GM12878 (cell line): ENCODE results near the gene RAD51B. TPM values are rescaled to one million over a fixed set of nuclear protein-coding genes. Genes with fewer than 3 reads are reported as not detected.

ENCODE experiments used
- ATAC-seq: fragments of 200-7000 bp; cut with Tn5 transposase; 3 replicates; pipeline ENCODE4 v1.9.1; 2020; ENCODE audit warnings: mild to moderate bottlenecking, moderate library complexity
- BruUV-seq: library from RNA; stranded (reverse); fragments of 400-500 nt; replicated peaks from 2 replicates; lab custom pipeline; 2021; lab: Mats Ljungman, UMichigan
- CTCF ChIA-PET: fragments of 300-600 bp; sonication (Branson Sonifier 250); formaldehyde crosslinking; extraction: SDS; loops from one replicate; lab custom pipeline; 2021; ENCODE audit warnings: inconsistent platforms; lab: Yijun Ruan, JAX
- POLR2A ChIA-PET: fragments of 350-600 bp; formaldehyde crosslinking; extraction: SDS; loops from one replicate; lab custom pipeline; 2021; ENCODE audit warnings: inconsistent platforms; lab: Charles Lee
- RAD21 ChIA-PET: fragments of 300-600 bp; sonication (Branson Sonifier 250); formaldehyde crosslinking; loops from one replicate; lab custom pipeline; 2023; ENCODE audit warnings: antibody characterized with exemption; ENCODE audit not compliant: unreplicated experiment; lab: Charles Lee
- SMC1A ChIA-PET: fragments of 300-600 bp; sonication (Branson Sonifier 250); formaldehyde crosslinking; loops from one replicate; lab custom pipeline; 2023; ENCODE audit not compliant: unreplicated experiment, uncharacterized antibody; lab: Charles Lee
- DNase-seq: peaks from one replicate; pipeline ENCODE4 v3.0.0-alpha.2; 2011; ENCODE audit warnings: low read depth, low spot score
- FAIRE-seq: peaks from 3 replicates; lab custom pipeline; 2011; peaks lifted over from hg19 to GRCh38; lab: Jason Lieb, UNC
- H2AFZ ChIP-seq: 2 replicates; pipeline ENCODE4 v1.6.0; 2011; ENCODE audit warnings: low read depth, low read length, control low read depth; ENCODE audit not compliant: control insufficient read depth
- H3K27ac ChIP-seq: 2 replicates; pipeline ENCODE4 v1.5.1; 2011; ENCODE audit warnings: control low read depth; ENCODE audit not compliant: control insufficient read depth, insufficient read depth
- H3K27me3 ChIP-seq, 2 experiments: replicated peaks in 1 of 2; 2 replicates each; pipeline versions ENCODE4 v1.6.0 to v1.6.1; 2011; ENCODE audit warnings: low read length in 1 of 2; ENCODE audit not compliant: control insufficient read depth in 2 of 2, insufficient read depth in 2 of 2
- H3K36me3 ChIP-seq, 2 experiments: 2 replicates each; pipeline ENCODE4 v1.5.1; 2011; ENCODE audit warnings: low read length in 1 of 2; ENCODE audit not compliant: control insufficient read depth in 2 of 2, insufficient read depth in 2 of 2
- H3K4me1 ChIP-seq: 2 replicates; pipeline ENCODE4 v1.6.1; 2011; ENCODE audit warnings: mild to moderate bottlenecking, low read length, moderate library complexity, mixed read lengths; ENCODE audit not compliant: control insufficient read depth, insufficient read depth
- H3K4me2 ChIP-seq: 2 replicates; pipeline ENCODE4 v1.6.0; 2011; ENCODE audit warnings: control low read depth; ENCODE audit not compliant: control insufficient read depth, insufficient read depth
- H3K4me3 ChIP-seq: fragments of 200-600 bp; sonication (generic); 2 replicates; pipeline ENCODE4 v1.5.1; 2016
- H3K79me2 ChIP-seq: 2 replicates; pipeline ENCODE4 v1.6.0; 2011; ENCODE audit warnings: low read length; ENCODE audit not compliant: control insufficient read depth, insufficient read depth
- H3K9ac ChIP-seq: 2 replicates; pipeline ENCODE4 v1.8.0; 2011; ENCODE audit warnings: low read length, control low read depth, mixed read lengths; ENCODE audit not compliant: control insufficient read depth, insufficient read depth
- H3K9me3 ChIP-seq: replicated peaks from 3 replicates; pipeline ENCODE4 v1.5.1; 2011; ENCODE audit warnings: mild to moderate bottlenecking, low read length; ENCODE audit not compliant: control insufficient read depth, insufficient read depth
- H4K20me1 ChIP-seq: 2 replicates; pipeline ENCODE4 v1.6.0; 2011; ENCODE audit not compliant: control insufficient read depth, insufficient read depth
- BACH1 ChIP-seq: fragments of 450-650 bp; IDR thresholded peaks from 2 replicates; pipeline ENCODE4 v1.6.1; 2017; ENCODE audit warnings: mild to moderate bottlenecking, borderline replicate concordance
- BHLHE40 ChIP-seq, 2 experiments: fragments of 450-650 bp in 1 of 2; IDR thresholded peaks; 2 replicates each; pipeline ENCODE4 v1.6.1; 2011 to 2017; ENCODE audit warnings: low read depth in 2 of 2, borderline replicate concordance in 1 of 2, improper control_type of control experiment in 1 of 2, low read length in 1 of 2, mild to moderate bottlenecking in 1 of 2
- CEBPB ChIP-seq, 2 experiments: fragments of 150-350 bp in 1 of 2; IDR thresholded peaks; 2 replicates each; pipeline ENCODE4 v1.6.1; 2012 to 2014; ENCODE audit warnings: low read depth in 2 of 2, low read length in 2 of 2, borderline replicate concordance in 1 of 2, inconsistent platforms in 1 of 2
- CEBPZ ChIP-seq: fragments of 150-350 bp; IDR thresholded peaks from 2 replicates; pipeline ENCODE4 v1.6.1; 2016; ENCODE audit warnings: low read depth, low read length
- CTCF ChIP-seq, 3 experiments: IDR thresholded peaks in 2 of 3; conservative IDR thresholded peaks in 1 of 3; 2 replicates each; pipeline ENCODE4 v1.5.1; 2011; ENCODE audit warnings: low read depth in 3 of 3, low read length in 3 of 3, mild to moderate bottlenecking in 3 of 3, control low read depth in 2 of 3, moderate library complexity in 2 of 3, inconsistent platforms in 1 of 3, mixed read lengths in 1 of 3; ENCODE audit not compliant: control insufficient read depth in 2 of 3, insufficient read depth in 1 of 3; ENCODE audit errors: extremely low read depth in 1 of 3
- DPF2 ChIP-seq: fragments of 450-650 bp; IDR thresholded peaks from 2 replicates; pipeline ENCODE4 v1.6.1; 2017; ENCODE audit warnings: mild to moderate bottlenecking
- E4F1 ChIP-seq: fragments of 450-650 bp; IDR thresholded peaks from 2 replicates; pipeline ENCODE4 v1.6.1; 2018; ENCODE audit warnings: borderline replicate concordance, mild to moderate bottlenecking; ENCODE audit not compliant: partially characterized antibody
- EP300 ChIP-seq, 2 experiments: fragments of 150-350 bp in 1 of 2; IDR thresholded peaks; 2 replicates each; pipeline ENCODE4 v1.6.1; 2011 to 2012; ENCODE audit warnings: low read depth in 2 of 2, low read length in 2 of 2, borderline replicate concordance in 1 of 2, improper control_type of control experiment in 1 of 2, inconsistent platforms in 1 of 2; ENCODE audit not compliant: control insufficient read depth in 1 of 2
- FOS ChIP-seq: IDR thresholded peaks from 3 replicates; pipeline ENCODE4 v1.6.1; 2011; ENCODE audit warnings: borderline replicate concordance; ENCODE audit not compliant: insufficient read length; ENCODE audit errors: extremely low read depth
- FOXK2 ChIP-seq: fragments of 450-650 bp; IDR thresholded peaks from 2 replicates; pipeline ENCODE4 v1.6.1; 2017; ENCODE audit warnings: mild to moderate bottlenecking, moderate library complexity
- IKZF2 ChIP-seq, 2 experiments: fragments of 450-650 bp; IDR thresholded peaks; 2 replicates each; pipeline ENCODE4 v1.6.1; 2017; ENCODE audit warnings: mild to moderate bottlenecking in 2 of 2, moderate library complexity in 2 of 2
- IRF4 ChIP-seq: IDR thresholded peaks from 2 replicates; pipeline ENCODE4 v1.6.1; 2011; ENCODE audit warnings: low read depth, low read length
- KDM1A ChIP-seq: fragments of 200-600 bp; sonication (generic); IDR thresholded peaks from 2 replicates; pipeline ENCODE4 v1.6.1; 2016; ENCODE audit warnings: borderline replicate concordance
- ZNF207 ChIP-seq: fragments of 450-650 bp; IDR thresholded peaks from 2 replicates; pipeline ENCODE4 v1.6.1; 2014; ENCODE audit warnings: antibody characterized with exemption, mild to moderate bottlenecking, borderline replicate concordance
- ZNF24 ChIP-seq: fragments of 450-650 bp; IDR thresholded peaks from 2 replicates; pipeline ENCODE4 v1.6.1; 2017; ENCODE audit warnings: antibody characterized with exemption, mild to moderate bottlenecking
- ZZZ3 ChIP-seq: IDR thresholded peaks from 2 replicates; pipeline ENCODE4 v1.6.1; 2011; ENCODE audit warnings: low read depth; ENCODE audit not compliant: control insufficient read depth, insufficient read length
- WGBS: methylation state at CpG from one replicate; pipeline ENCODE4 v1.1.6; 2016; ENCODE audit warnings: low lambda C conversion rate; ENCODE audit not compliant: insufficient replicate concordance, insufficient coverage; ENCODE audit errors: missing lambda C conversion rate; 5-methylcytosine and 5-hydroxymethylcytosine counted together
- in situ Hi-C: fragments of 300-500 bp; cut with MboI; formaldehyde crosslinking; loops from 9 replicates; pipeline ENCODE4 v1.14.3; 2018; ENCODE audit warnings: mixed read lengths
- intact Hi-C: fragments of 100-400 bp; cut with micrococcal nuclease; formaldehyde crosslinking; loops from one replicate; pipeline ENCODE4 v1.14.2; 2022; ENCODE audit not compliant: unreplicated experiment
- polyA plus RNA-seq, 11 experiments: library from polyadenylated mRNA; depleted of rRNA in 4 of 11; unstranded in 6 of 11; stranded (reverse) in 5 of 11; fragments of >200 nt; fragmentation: Nextera tagmentation in 4 of 11; fragmentation: Illumina TruSeq in 1 of 11; extraction: Ambion mirVana in 4 of 11; extraction: Trizol in 1 of 11; gene quantifications; 1 replicate in 1 of 11; 2 replicates in 10 of 11; pipeline versions ENCODE4 v1.2.1 to v1.2.3, GENCODE V29; 2011 to 2016; ENCODE audit warnings: inconsistent platforms in 2 of 11, missing spikeins in 2 of 11, low read depth in 1 of 11
- total RNA-seq, 4 experiments: library from RNA; depleted of rRNA in 3 of 4; stranded (reverse); fragments of >200 nt in 3 of 4; fragmentation: Illumina TruSeq in 1 of 4; extraction: Trizol in 1 of 4; gene quantifications; 2 replicates each; pipeline versions ENCODE4 v1.2.1 to v1.2.3, GENCODE V29; 2013 to 2021

RAD51B gene
- total and polyA plus RNA-seq, 10 of the 15 experiments (the other 5 are each of a cell fraction or from before 2014, with no cell fraction given) = 9.8 to 26.8 (median 21.3) TPM

GRCh38 chr14:68557648-68558047 lies 738.1 kb downstream of the RAD51B start (continued):
- TF ChIP-seq IRF4 = no peak
- TF ChIP-seq ZZZ3 = no peak
- no peak for TF ChIP-seq DPF2

- Histone ChIP-seq H3K27ac (no peak overlapping the region), H3K79me2 (no peaks in the 10 kb centered on the region), H3K9me3 (no peaks in the 10 kb centered on the region), H3K9ac (no peak overlapping the region), H3K4me3 (no peak overlapping the region), H3K36me3 (no peaks in the 10 kb centered on the region), H3K27me3 (no peaks in the 10 kb centered on the region), H4K20me1 (no peaks in the 10 kb centered on the region), H3K4me1 (no peaks in the 10 kb centered on the region), H2AFZ (no peak overlapping the region), H3K4me2 (no peak overlapping the region)
- ChIA-PET RAD21 (no interaction called here), POLR2A (no interaction called here), CTCF (no interaction called here), SMC1A (interaction anchor here (1.0 kb wide), 1 partner anchor 10 kb away, joined by 3 read pairs; no protein-coding TSS in a partner anchor)
- BruUV-seq = no TSS peak
- WGBS = 79% methylated on average over 11 of the region's 11 CpGs
- DNase-seq (no peak), ATAC-seq (no peak), FAIRE-seq (no peak)
- intact Hi-C loops (no loop called here), in situ Hi-C loops (no loop called here)
- no peak for TF ChIP-seq CEBPZ
- no peak for TF ChIP-seq E4F1
- no peak for TF ChIP-seq EP300 (IDR thresholded peaks at IDR 0.05; ENCODE audit: borderline replicate concordance in 1 of 2, control insufficient read depth in 1 of 2, low read depth in 2 of 2, low read length in 2 of 2)
- TF ChIP-seq CEBPB (IDR thresholded peaks at IDR 0.05; ENCODE audit: borderline replicate concordance in 1 of 2, low read depth in 2 of 2, low read length in 2 of 2) = no peak
- TF ChIP-seq KDM1A = no peak
- no peak for TF ChIP-seq BHLHE40 (IDR thresholded peaks at IDR 0.05; ENCODE audit: borderline replicate concordance in 1 of 2, low read depth in 2 of 2, low read length in 1 of 2)
- TF ChIP-seq BACH1 = no peak
- no peak for TF ChIP-seq ZNF24
- TF ChIP-seq CTCF (IDR thresholded peaks at IDR 0.05 in 2 of 3, conservative IDR thresholded peaks at IDR 0.05 in 1 of 3; ENCODE audit: control insufficient read depth in 2 of 3, extremely low read depth in 1 of 3, insufficient read depth in 1 of 3, low read depth in 3 of 3, low read length in 3 of 3) = no peak
- TF ChIP-seq IKZF2 (IDR thresholded peaks at IDR 0.05) = no peak
- TF ChIP-seq ZNF207 = no peak
- no peak for TF ChIP-seq FOXK2
- TF ChIP-seq FOS = no peak
These were observed 738.5 kb downstream of the RAD51B start for GRCh38 chr14:68558096-68558495.
